ENCODE results near the gene PRKG2.

DNA sequence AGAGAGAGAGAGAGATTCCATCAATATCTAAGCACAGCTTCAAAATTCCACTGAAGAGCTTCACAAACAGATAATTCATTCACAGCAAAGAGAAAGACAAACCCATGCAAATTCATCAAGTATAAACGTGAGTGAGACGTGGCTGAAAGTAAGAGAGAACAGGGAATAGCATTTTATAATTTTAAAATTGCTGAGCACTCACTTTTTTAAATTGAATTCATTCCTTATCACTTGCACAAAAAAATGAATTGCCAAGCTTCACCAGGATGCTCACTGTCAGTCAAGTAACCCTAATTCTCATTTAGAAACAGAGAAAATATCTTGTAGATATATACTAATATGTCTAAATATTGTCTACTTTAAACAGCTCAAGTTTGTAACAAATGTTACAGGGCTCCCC lies 144.0 kb downstream of the PRKG2 start:
- TF ChIP-seq POLR2A (IDR thresholded peaks at IDR 0.05; ENCODE audit: low read depth, low read length) (no peak), MYC (IDR thresholded peaks at IDR 0.05; ENCODE audit: low read depth, low read length) (no peak)
- TF ChIP-seq, protein P1, sequence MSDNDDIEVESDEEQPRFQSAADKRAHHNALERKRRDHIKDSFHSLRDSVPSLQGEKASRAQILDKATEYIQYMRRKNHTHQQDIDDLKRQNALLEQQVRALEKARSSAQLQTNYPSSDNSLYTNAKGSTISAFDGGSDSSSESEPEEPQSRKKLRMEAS (IDR thresholded peaks at IDR 0.05; ENCODE audit: insufficient read depth, insufficient read length) = no peak
- TF ChIP-seq, protein P2, sequence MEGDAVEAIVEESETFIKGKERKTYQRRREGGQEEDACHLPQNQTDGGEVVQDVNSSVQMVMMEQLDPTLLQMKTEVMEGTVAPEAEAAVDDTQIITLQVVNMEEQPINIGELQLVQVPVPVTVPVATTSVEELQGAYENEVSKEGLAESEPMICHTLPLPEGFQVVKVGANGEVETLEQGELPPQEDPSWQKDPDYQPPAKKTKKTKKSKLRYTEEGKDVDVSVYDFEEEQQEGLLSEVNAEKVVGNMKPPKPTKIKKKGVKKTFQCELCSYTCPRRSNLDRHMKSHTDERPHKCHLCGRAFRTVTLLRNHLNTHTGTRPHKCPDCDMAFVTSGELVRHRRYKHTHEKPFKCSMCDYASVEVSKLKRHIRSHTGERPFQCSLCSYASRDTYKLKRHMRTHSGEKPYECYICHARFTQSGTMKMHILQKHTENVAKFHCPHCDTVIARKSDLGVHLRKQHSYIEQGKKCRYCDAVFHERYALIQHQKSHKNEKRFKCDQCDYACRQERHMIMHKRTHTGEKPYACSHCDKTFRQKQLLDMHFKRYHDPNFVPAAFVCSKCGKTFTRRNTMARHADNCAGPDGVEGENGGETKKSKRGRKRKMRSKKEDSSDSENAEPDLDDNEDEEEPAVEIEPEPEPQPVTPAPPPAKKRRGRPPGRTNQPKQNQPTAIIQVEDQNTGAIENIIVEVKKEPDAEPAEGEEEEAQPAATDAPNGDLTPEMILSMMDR (IDR thresholded peaks at IDR 0.05; ENCODE audit: extremely low read depth in 1 of 2, insufficient read depth in 1 of 2, low read depth in 1 of 2, low read length in 2 of 2) = no peak

Data from endothelial cell of umbilical vein (primary cell).